Measurements from ENCODE around the gene FARS2.

- TF ChIP-seq CTCF (IDR thresholded peaks at IDR 0.05), result no peak
- TF ChIP-seq POLR2A (IDR thresholded peaks at IDR 0.05), result no peak
Measured at GRCh38 chr6:5540370-5540769, 279.1 kb downstream of the FARS2 start.
